Fibroblast of lung (primary cell): Measurements from ENCODE around the gene AATF.

Experiments used
- CTCF ChIP-seq, 2 donors: IDR thresholded peaks in 1 of 2; conservative IDR thresholded peaks in 1 of 2; 1 replicate in 1 of 2; 2 replicates in 1 of 2; pipeline ENCODE4 v1.5.1; 2011 to 2012; ENCODE audit warnings: low read length in 2 of 2, control low read depth in 1 of 2, inconsistent platforms in 1 of 2, low read depth in 1 of 2, mild to moderate bottlenecking in 1 of 2
- EZH2 ChIP-seq: IDR thresholded peaks from 2 replicates; pipeline ENCODE4 v1.5.1; 2012; ENCODE audit warnings: low read length, control low read depth, mild to moderate bottlenecking; ENCODE audit errors: missing control alignments

- TF ChIP-seq CTCF (conservative IDR thresholded peaks at IDR 0.05 in 1 of 2, IDR thresholded peaks at IDR 0.05 in 1 of 2; ENCODE audit: low read depth in 1 of 2, low read length in 2 of 2): no peak
- no peak for TF ChIP-seq EZH2
Measured at GRCh38 chr17:36937959-36938565, 10.7 kb upstream of the AATF start.
